Measurements from ENCODE around the gene ADIPOQ. TPM values are rescaled to one million over a fixed set of nuclear protein-coding genes. Genes with fewer than 3 reads are reported as not detected.

ADIPOQ gene
- total RNA-seq, 4 donors from 2014 or later: 10.7 to 21.6 (median 19.7) TPM

- no peak for DNase-seq (ENCODE audit: low spot score in 2 of 2)
- Histone ChIP-seq H3K9me3 (no peaks in the 10 kb centered on the region), H3K27ac (no peak overlapping the region), H3K4me1 (no peaks in the 10 kb centered on the region), H3K4me3 (no peak overlapping the region), H3K27me3 (peaks cover 20% of the 10 kb centered on the region), H3K36me3 (no peaks in the 10 kb centered on the region)
- TF ChIP-seq CTCF (IDR thresholded peaks at IDR 0.05): no peak
- no peak for TF ChIP-seq POLR2A (IDR thresholded peaks at IDR 0.05)
- no peak for TF ChIP-seq POLR2AphosphoS5 (IDR thresholded peaks at IDR 0.05)
- TF ChIP-seq EP300 (IDR thresholded peaks at IDR 0.05): no peak
- WGBS: 48% methylated on average over 4 of the region's 4 CpGs
Observed at GRCh38 chr3:186841620-186842019, 890 bp upstream of the ADIPOQ start.

- Histone ChIP-seq H3K27me3 (peaks cover 20% of the 10 kb centered on the region), H3K27ac (no peak overlapping the region), H3K36me3 (no peaks in the 10 kb centered on the region), H3K4me1 (no peaks in the 10 kb centered on the region), H3K4me3 (no peak overlapping the region), H3K9me3 (no peaks in the 10 kb centered on the region)
- DNase-seq (ENCODE audit: low spot score in 2 of 2): no peak
- TF ChIP-seq POLR2A (IDR thresholded peaks at IDR 0.05): no peak
- TF ChIP-seq EP300 (IDR thresholded peaks at IDR 0.05): no peak
- no peak for TF ChIP-seq CTCF (IDR thresholded peaks at IDR 0.05)
- TF ChIP-seq POLR2AphosphoS5 (IDR thresholded peaks at IDR 0.05): no peak
- WGBS: 81% methylated on average over 3 of the region's 3 CpGs
Observed at GRCh38 chr3:186843039-186843432, 526 bp downstream of the ADIPOQ start.

GRCh38 chr3:186844908-186845307, 2.4 kb downstream of the ADIPOQ start:
- no peak for DNase-seq (ENCODE audit: low spot score in 2 of 2)
- TF ChIP-seq EP300 (IDR thresholded peaks at IDR 0.05) (no peak), CTCF (IDR thresholded peaks at IDR 0.05) (no peak), POLR2A (IDR thresholded peaks at IDR 0.05) (no peak), POLR2AphosphoS5 (IDR thresholded peaks at IDR 0.05) (no peak)

GRCh38 chr3:186845756-186846155, 3.2 kb downstream of the ADIPOQ start:
- no peak for DNase-seq (ENCODE audit: low spot score in 2 of 2)
- Histone ChIP-seq H3K9me3 (no peaks in the 10 kb centered on the region), H3K4me1 (no peaks in the 10 kb centered on the region), H3K27me3 (peaks cover 17% of the 10 kb centered on the region), H3K4me3 (no peak overlapping the region), H3K36me3 (no peaks in the 10 kb centered on the region), H3K27ac (no peak overlapping the region)
- TF ChIP-seq POLR2A (IDR thresholded peaks at IDR 0.05): no peak
- no peak for TF ChIP-seq EP300 (IDR thresholded peaks at IDR 0.05)
- TF ChIP-seq CTCF (IDR thresholded peaks at IDR 0.05): no peak
- TF ChIP-seq POLR2AphosphoS5 (IDR thresholded peaks at IDR 0.05): no peak
- 80% methylated on average over 10 of the region's 10 CpGs for WGBS

More at GRCh38 chr3:186844908-186845307, 2.4 kb downstream of the ADIPOQ start:
- Histone ChIP-seq H3K27me3 (peaks cover 17% of the 10 kb centered on the region), H3K27ac (no peak overlapping the region), H3K36me3 (no peaks in the 10 kb centered on the region), H3K9me3 (no peaks in the 10 kb centered on the region), H3K4me3 (no peak overlapping the region), H3K4me1 (no peaks in the 10 kb centered on the region)
- 87% methylated on average over 11 of the region's 11 CpGs for WGBS

- DNase-seq (ENCODE audit: low spot score in 2 of 2): no peak
- Histone ChIP-seq H3K27me3 (peaks cover 17% of the 10 kb centered on the region), H3K27ac (no peak overlapping the region), H3K4me1 (no peaks in the 10 kb centered on the region), H3K4me3 (no peak overlapping the region), H3K9me3 (no peaks in the 10 kb centered on the region), H3K36me3 (no peaks in the 10 kb centered on the region)
- WGBS: 62% methylated on average over 2 of the region's 2 CpGs
- TF ChIP-seq EP300 (IDR thresholded peaks at IDR 0.05) (no peak), POLR2AphosphoS5 (IDR thresholded peaks at IDR 0.05) (no peak), POLR2A (IDR thresholded peaks at IDR 0.05) (no peak), CTCF (IDR thresholded peaks at IDR 0.05) (no peak)
Observed at GRCh38 chr3:186847437-186847836, 4.9 kb downstream of the ADIPOQ start.
